Keratinocyte (primary cell): ENCODE data around the gene BBS2. TPM values are rescaled to one million over a fixed set of nuclear protein-coding genes. Genes with fewer than 3 reads are reported as not detected.

Source experiments
- DNase-seq: peaks from one replicate; pipeline ENCODE4 v3.0.0-alpha.2; 2011; ENCODE audit warnings: low read depth, missing footprints, low spot score
- FAIRE-seq: peaks from 2 replicates; lab custom pipeline; 2011; peaks lifted over from hg19 to GRCh38; lab: Jason Lieb, UNC
- H2AFZ ChIP-seq: 2 replicates; pipeline ENCODE4 v1.6.0; 2012; ENCODE audit warnings: low read length, control low read depth, inconsistent platforms; ENCODE audit not compliant: control insufficient read depth
- H3K27ac ChIP-seq: 2 replicates; pipeline ENCODE4 v1.5.1; 2011; ENCODE audit warnings: low read length; ENCODE audit not compliant: control insufficient read depth, insufficient read depth
- H3K27me3 ChIP-seq: 3 replicates; pipeline ENCODE4 v1.6.0; 2011; ENCODE audit warnings: low read length; ENCODE audit not compliant: control insufficient read depth, insufficient read depth; ENCODE audit errors: extremely low read depth
- H3K36me3 ChIP-seq, 2 experiments: 2 replicates in 1 of 2; 3 replicates in 1 of 2; pipeline ENCODE4 v1.5.1; 2011; ENCODE audit warnings: low read length in 2 of 2, mild to moderate bottlenecking in 1 of 2; ENCODE audit not compliant: control insufficient read depth in 2 of 2, insufficient read depth in 2 of 2; ENCODE audit errors: extremely low read depth in 1 of 2
- H3K4me1 ChIP-seq: 3 replicates; pipeline ENCODE4 v1.5.1; 2011; ENCODE audit warnings: low read length; ENCODE audit not compliant: control insufficient read depth, insufficient read depth; ENCODE audit errors: extremely low read depth
- H3K4me2 ChIP-seq: 3 replicates; pipeline ENCODE4 v1.6.0; 2011; ENCODE audit warnings: low read depth, low read length; ENCODE audit not compliant: control insufficient read depth, insufficient read depth; ENCODE audit errors: extremely low read depth
- H3K4me3 ChIP-seq, 3 experiments: fragments of 200-600 bp in 1 of 3; sonication (generic) in 1 of 3; 2 replicates in 2 of 3; 3 replicates in 1 of 3; pipeline ENCODE4 v1.5.1; 2011 to 2016; ENCODE audit warnings: low read length in 3 of 3, mild to moderate bottlenecking in 3 of 3, control low read depth in 2 of 3, inconsistent platforms in 1 of 3, low read depth in 1 of 3, mixed read lengths in 1 of 3, mixed run types in 1 of 3, moderate library complexity in 1 of 3; ENCODE audit not compliant: control insufficient read depth in 2 of 3, insufficient read depth in 2 of 3; ENCODE audit errors: extremely low read depth in 1 of 3
- H3K79me2 ChIP-seq: 2 replicates; pipeline ENCODE4 v1.6.0; 2012; ENCODE audit warnings: low read length; ENCODE audit not compliant: control insufficient read depth, insufficient read depth
- H3K9ac ChIP-seq: 3 replicates; pipeline ENCODE4 v1.6.0; 2011; ENCODE audit warnings: low read length; ENCODE audit not compliant: control insufficient read depth, insufficient read depth; ENCODE audit errors: extremely low read depth
- H3K9me1 ChIP-seq: 3 replicates; pipeline ENCODE4 v1.6.0; 2011; ENCODE audit warnings: low read length; ENCODE audit not compliant: control insufficient read depth, insufficient read depth; ENCODE audit errors: extremely low read depth
- H3K9me3 ChIP-seq: 2 replicates; pipeline ENCODE4 v1.5.1; 2012; ENCODE audit warnings: low read depth, low read length; ENCODE audit not compliant: control insufficient read depth
- H4K20me1 ChIP-seq: 3 replicates; pipeline ENCODE4 v1.6.0; 2011; ENCODE audit warnings: low read length; ENCODE audit not compliant: control insufficient read depth, insufficient read depth; ENCODE audit errors: extremely low read depth
- CTCF ChIP-seq, 3 experiments: IDR thresholded peaks in 1 of 3; conservative IDR thresholded peaks in 1 of 3; optimal IDR thresholded peaks in 1 of 3; 2 replicates in 2 of 3; 3 replicates in 1 of 3; pipeline versions ENCODE3 to v1.5.1; 2011; ENCODE audit warnings: low read length in 3 of 3, mild to moderate bottlenecking in 3 of 3, moderate library complexity in 2 of 3, control low read depth in 1 of 3, inconsistent platforms in 1 of 3; ENCODE audit not compliant: insufficient read depth in 2 of 3; ENCODE audit errors: extremely low read depth in 1 of 3
- EZH2 ChIP-seq: IDR thresholded peaks from one replicate; pipeline ENCODE4 v1.6.1; 2012; ENCODE audit warnings: inconsistent platforms, mild to moderate bottlenecking, low read length, moderate library complexity
- dilution Hi-C: fragments of 300-500 bp; cut with MboI; formaldehyde crosslinking; loops from one replicate; pipeline ENCODE4 v1.7.0; 2020; ENCODE audit warnings: low sequenced_read_pairs; ENCODE audit not compliant: extremely low pct_ligation_motif_present
- polyA plus RNA-seq, 5 experiments: library from polyadenylated mRNA; depleted of rRNA in 3 of 5; stranded (reverse) in 3 of 5; stranded (forward) in 1 of 5; unstranded in 1 of 5; fragments of >200 nt; gene quantifications; 1 replicate in 1 of 5; 2 replicates in 3 of 5; 3 replicates in 1 of 5; pipeline versions ENCODE4 v1.2.1 to v1.2.3, GENCODE V29; 2011 to 2012; ENCODE audit warnings: missing spikeins in 2 of 5, low read depth in 1 of 5, low replicate concordance in 1 of 5

BBS2 gene
- polyA plus RNA-seq, 1 donor (not counting 4 experiments of a cell fraction or from before 2014, with no cell fraction given), result 76.1 TPM

DNA sequence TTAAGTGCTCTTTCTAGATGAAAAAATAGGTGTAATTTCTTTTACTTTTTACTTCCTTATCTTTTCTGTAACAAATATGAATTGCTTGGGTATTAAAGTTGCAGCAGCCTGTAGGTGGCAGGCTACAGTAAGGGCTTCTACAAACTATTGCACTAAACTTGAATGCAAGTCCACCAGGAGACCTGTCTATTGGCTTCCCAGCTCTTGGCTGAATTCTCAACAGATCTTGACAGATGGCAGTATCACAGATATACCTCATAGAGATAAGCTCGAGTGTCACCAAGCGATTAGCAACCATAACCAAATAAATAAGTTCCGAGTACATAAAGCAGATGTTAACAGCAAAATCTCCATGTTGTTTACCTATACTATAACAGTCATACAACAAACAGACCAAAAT is 5.9 kb downstream of the BBS2 start:
- FAIRE-seq (peak; percentile 86), DNase-seq (no peak)
- H4K20me1 ChIP-seq, result no peaks in the 10 kb centered on the region
- H3K4me1 ChIP-seq, result peaks cover 23% of the 10 kb centered on the region
- H3K36me3 ChIP-seq, result peaks cover under 1 to 6% of the 10 kb centered on the region in 2 experiments
- no peak overlapping the region for H2AFZ ChIP-seq
- peaks cover 11% of the 10 kb centered on the region for H3K79me2 ChIP-seq
- peak overlapping the region; percentile 5 for H3K27ac ChIP-seq
- no peak overlapping the region for H3K9ac ChIP-seq
- H3K9me3 ChIP-seq, result no peaks in the 10 kb centered on the region
- peaks cover 2% of the 10 kb centered on the region for H3K9me1 ChIP-seq
- dilution Hi-C loops, result no loop called here
- H3K4me3 ChIP-seq, result no peak overlapping the region
- H3K4me2 ChIP-seq, result no peak overlapping the region
- no peaks in the 10 kb centered on the region for H3K27me3 ChIP-seq
- peak; percentile 60 to 67 (median 64) for TF ChIP-seq CTCF (optimal IDR thresholded peaks at IDR 0.05 in 1 of 3, IDR thresholded peaks at IDR 0.05 in 1 of 3, conservative IDR thresholded peaks at IDR 0.05 in 1 of 3; ENCODE audit: extremely low read depth in 1 of 3, insufficient read depth in 2 of 3, low read length in 3 of 3)
- no peak for TF ChIP-seq EZH2

DNA sequence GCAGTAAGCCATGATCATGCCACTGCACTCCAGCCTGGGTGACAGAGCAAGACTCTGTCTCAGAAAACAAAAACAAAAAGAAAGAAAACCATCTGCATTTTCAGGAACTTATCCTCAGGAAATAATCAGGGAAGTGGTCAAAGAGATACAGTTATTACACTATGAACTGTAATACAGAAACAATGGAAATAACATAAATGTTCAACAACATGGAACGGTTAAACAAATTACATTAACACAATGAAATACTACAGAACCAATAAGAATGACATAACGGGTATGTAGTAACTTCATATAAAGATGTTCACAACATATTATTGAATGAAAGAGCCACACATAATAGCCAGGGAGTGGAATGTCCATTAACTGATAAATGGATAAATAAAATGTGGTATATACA is 6.7 kb downstream of the BBS2 start:
- dilution Hi-C loops, result no loop called here
- Histone ChIP-seq H3K79me2 (peaks cover 11% of the 10 kb centered on the region), H3K4me3 (no peak overlapping the region), H2AFZ (no peak overlapping the region), H3K36me3 (peaks cover 6% of the 10 kb centered on the region in 2 experiments), H3K9me1 (peaks cover 2% of the 10 kb centered on the region), H3K9me3 (no peaks in the 10 kb centered on the region), H3K27me3 (no peaks in the 10 kb centered on the region), H3K27ac (no peak overlapping the region), H3K9ac (no peak overlapping the region), H3K4me2 (no peak overlapping the region), H4K20me1 (no peaks in the 10 kb centered on the region), H3K4me1 (peaks cover 16% of the 10 kb centered on the region)
- FAIRE-seq (no peak), DNase-seq (no peak)
- TF ChIP-seq EZH2 (no peak), CTCF (optimal IDR thresholded peaks at IDR 0.05 in 1 of 3, IDR thresholded peaks at IDR 0.05 in 1 of 3, conservative IDR thresholded peaks at IDR 0.05 in 1 of 3; ENCODE audit: extremely low read depth in 1 of 3, insufficient read depth in 2 of 3, low read length in 3 of 3) (no peak)
